HG03039 (cell line): ENCODE results near the gene MLLT3.

ENCODE experiments used
- ATAC-seq: cut with Tn5 transposase; IDR thresholded peaks from one replicate; pipeline ENCODE4 v1.9.1; 2021; ENCODE audit warnings: mild to moderate bottlenecking, moderate library complexity; ENCODE audit not compliant: unreplicated experiment

Gene MLLT3

GRCh38 chr9:20356403-20357036, 265.8 kb downstream of the MLLT3 start:
- ATAC-seq: no peak

GRCh38 chr9:20355022-20355421, 267.3 kb downstream of the MLLT3 start:
- peak; percentile 57 for ATAC-seq

- no peak for ATAC-seq
Measured at GRCh38 chr9:20353931-20354652, 268.2 kb downstream of the MLLT3 start.

GRCh38 chr9:20353524-20353923, 268.8 kb downstream of the MLLT3 start:
- peak; percentile 41 for ATAC-seq

GRCh38 chr9:20352591-20352990, 269.7 kb downstream of the MLLT3 start:
- ATAC-seq: no peak

GRCh38 chr9:20351715-20352114, 270.6 kb downstream of the MLLT3 start:
- ATAC-seq: no peak

- ATAC-seq: no peak
Measured at GRCh38 chr9:20349568-20349967, 272.7 kb downstream of the MLLT3 start.

- no peak for ATAC-seq
Measured at GRCh38 chr9:20343325-20343724, 279.0 kb downstream of the MLLT3 start.

- no peak for ATAC-seq
Measured at GRCh38 chr9:20340511-20340861, 281.8 kb downstream of the MLLT3 start.

GRCh38 chr9:20335668-20336332, 286.5 kb downstream of the MLLT3 start:
- no peak for ATAC-seq

- ATAC-seq: no peak
Measured at GRCh38 chr9:20333991-20334390, 288.3 kb downstream of the MLLT3 start.

GRCh38 chr9:20331095-20331685, 291.1 kb downstream of the MLLT3 start:
- ATAC-seq: peak; percentile 68

GRCh38 chr9:20330688-20331087, 291.6 kb downstream of the MLLT3 start:
- no peak for ATAC-seq

- no peak for ATAC-seq
Measured at GRCh38 chr9:20326516-20326915, 295.8 kb downstream of the MLLT3 start.

GRCh38 chr9:20325008-20325407, 297.3 kb downstream of the MLLT3 start:
- ATAC-seq: no peak

GRCh38 chr9:20322212-20322611, 300.1 kb downstream of the MLLT3 start:
- no peak for ATAC-seq

- no peak for ATAC-seq
Measured at GRCh38 chr9:20321423-20322082, 300.7 kb downstream of the MLLT3 start.

GRCh38 chr9:20320921-20321320, 301.4 kb downstream of the MLLT3 start:
- no peak for ATAC-seq

- no peak for ATAC-seq
Measured at GRCh38 chr9:20319641-20320337, 302.5 kb downstream of the MLLT3 start.

GRCh38 chr9:20319241-20319640, 303.1 kb downstream of the MLLT3 start:
- no peak for ATAC-seq

- no peak for ATAC-seq
Measured at GRCh38 chr9:20317701-20318100, 304.6 kb downstream of the MLLT3 start.
